Measurements from ENCODE around the gene SOX6. TPM values are rescaled to one million over a fixed set of nuclear protein-coding genes. Genes with fewer than 3 reads are reported as not detected.

Gene SOX6
- total and polyA plus RNA-seq, 4 donors: 26.6 to 51.6 (median 38.6) TPM

DNA sequence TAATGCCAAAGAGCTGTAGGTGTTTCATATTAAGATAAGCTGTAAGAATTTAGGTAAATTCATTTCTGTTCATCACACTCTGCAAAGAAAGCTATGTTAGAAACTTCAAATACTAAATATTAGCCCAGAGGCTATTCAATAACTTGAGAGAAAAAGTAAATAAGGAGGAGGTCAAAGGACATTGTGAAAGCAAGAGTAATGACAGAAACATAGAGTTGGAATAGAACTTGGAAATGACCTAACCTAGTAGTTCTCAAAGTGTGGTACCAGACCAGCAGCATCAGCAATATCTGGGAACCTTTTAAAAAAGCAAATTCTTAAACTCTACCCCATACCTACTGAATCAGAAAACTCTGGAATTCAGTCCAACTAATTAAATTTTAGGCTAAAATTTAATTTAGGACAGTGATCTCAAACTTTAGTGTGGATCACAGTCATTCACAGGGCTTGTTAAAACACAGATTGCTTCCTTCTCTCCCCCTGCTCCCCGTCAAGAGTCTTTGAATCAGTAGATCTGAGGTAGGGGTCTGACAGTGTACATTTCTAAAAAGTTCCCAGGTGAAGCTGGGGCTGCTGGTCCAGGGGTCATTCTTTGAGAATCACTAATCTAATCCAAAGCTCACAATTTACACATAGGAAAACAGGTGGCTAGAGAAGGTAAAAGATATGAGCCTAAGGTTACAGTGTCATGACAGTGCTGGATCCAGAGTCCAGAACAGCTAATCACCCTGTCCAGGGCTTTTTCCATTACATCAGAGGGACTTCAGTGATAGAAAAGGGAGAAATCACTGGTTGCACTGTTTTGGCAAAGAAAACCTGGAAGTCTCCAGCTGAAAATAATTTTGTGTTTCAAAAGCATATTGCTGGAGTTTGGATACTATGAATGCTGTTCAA is 241.1 kb downstream of the SOX6 start:
- peaks cover 3% of the 10 kb centered on the region for H3K4me1 ChIP-seq (ENCODE audit: control insufficient read depth, insufficient read depth, low read length)
- no peak for DNase-seq (ENCODE audit: low read depth in 4 of 6, low spot score in 6 of 6)
- H3K36me3 ChIP-seq (ENCODE audit: control insufficient read depth, insufficient read depth, low read length): no peaks in the 10 kb centered on the region
- H3K27me3 ChIP-seq (ENCODE audit: control insufficient read depth, insufficient read depth, low read length): no peaks in the 10 kb centered on the region
- no peak overlapping the region for H3K4me3 ChIP-seq (ENCODE audit: low read depth, low read length)
- no peak overlapping the region for H3K27ac ChIP-seq (ENCODE audit: low read depth, low read length)
- WGBS (ENCODE audit: insufficient coverage): no CpG with 5 or more reads among the region's 1 CpG
- no peaks in the 10 kb centered on the region for H3K9me3 ChIP-seq (ENCODE audit: control insufficient read depth, insufficient read depth, low read length)

- H3K27ac ChIP-seq (ENCODE audit: low read depth, low read length): no peak overlapping the region
- H3K4me3 ChIP-seq (ENCODE audit: low read depth, low read length): no peak overlapping the region
- H3K36me3 ChIP-seq (ENCODE audit: control insufficient read depth, insufficient read depth, low read length): no peaks in the 10 kb centered on the region
- H3K9me3 ChIP-seq (ENCODE audit: control insufficient read depth, insufficient read depth, low read length): no peaks in the 10 kb centered on the region
- no CpG with 5 or more reads among the region's 2 CpGs for WGBS (ENCODE audit: insufficient coverage)
- H3K27me3 ChIP-seq (ENCODE audit: control insufficient read depth, insufficient read depth, low read length): no peaks in the 10 kb centered on the region
- DNase-seq (ENCODE audit: low read depth in 4 of 6, low spot score in 6 of 6): no peak
- peaks cover 3% of the 10 kb centered on the region for H3K4me1 ChIP-seq (ENCODE audit: control insufficient read depth, insufficient read depth, low read length)
These were observed 241.9 kb downstream of the SOX6 start for GRCh38 chr11:16114431-16114830.

GRCh38 chr11:16111690-16112089 is 244.7 kb downstream of the SOX6 start:
- no peak overlapping the region for H3K27ac ChIP-seq (ENCODE audit: low read depth, low read length)
- H3K27me3 ChIP-seq (ENCODE audit: control insufficient read depth, insufficient read depth, low read length): no peaks in the 10 kb centered on the region
- no peak overlapping the region for H3K4me3 ChIP-seq (ENCODE audit: low read depth, low read length)
- no CpG with 5 or more reads among the region's 2 CpGs for WGBS (ENCODE audit: insufficient coverage)
- DNase-seq (ENCODE audit: low read depth in 4 of 6, low spot score in 6 of 6): peak in 2 of 6 donors; percentile 15 to 28
- no peaks in the 10 kb centered on the region for H3K9me3 ChIP-seq (ENCODE audit: control insufficient read depth, insufficient read depth, low read length)
- H3K4me1 ChIP-seq (ENCODE audit: control insufficient read depth, insufficient read depth, low read length): peaks cover 3% of the 10 kb centered on the region
- no peaks in the 10 kb centered on the region for H3K36me3 ChIP-seq (ENCODE audit: control insufficient read depth, insufficient read depth, low read length)

DNA sequence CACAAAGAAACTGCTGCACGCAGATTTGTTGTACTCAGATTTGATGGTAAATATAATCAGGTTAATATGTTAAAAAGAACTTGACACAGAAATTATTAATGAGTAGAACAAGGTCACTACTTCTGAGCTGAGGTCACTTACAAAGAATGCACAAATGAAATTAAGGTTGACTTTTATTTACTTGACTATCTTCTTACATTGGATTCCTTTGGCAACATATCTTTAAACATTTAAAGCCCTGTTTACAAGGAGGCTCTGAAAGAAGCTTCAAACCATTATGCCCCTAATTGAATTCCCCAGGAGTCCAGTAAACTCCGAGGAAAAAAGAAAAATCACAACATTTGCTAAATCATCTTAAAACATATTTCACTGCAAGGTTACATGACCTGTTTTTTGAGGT is 245.5 kb downstream of the SOX6 start:
- no CpG with 5 or more reads among the region's 2 CpGs for WGBS (ENCODE audit: insufficient coverage)
- Histone ChIP-seq H3K27ac (ENCODE audit: low read depth, low read length) (no peak overlapping the region), H3K4me3 (ENCODE audit: low read depth, low read length) (no peak overlapping the region)

GRCh38 chr11:16099343-16099900 is 256.9 kb downstream of the SOX6 start:
- Histone ChIP-seq H3K4me3 (ENCODE audit: low read depth, low read length) (no peak overlapping the region), H3K4me1 (ENCODE audit: control insufficient read depth, insufficient read depth, low read length) (no peaks in the 10 kb centered on the region), H3K27ac (ENCODE audit: low read depth, low read length) (no peak overlapping the region), H3K36me3 (ENCODE audit: control insufficient read depth, insufficient read depth, low read length) (no peaks in the 10 kb centered on the region), H3K27me3 (ENCODE audit: control insufficient read depth, insufficient read depth, low read length) (no peaks in the 10 kb centered on the region), H3K9me3 (ENCODE audit: control insufficient read depth, insufficient read depth, low read length) (no peaks in the 10 kb centered on the region)
- DNase-seq (ENCODE audit: low read depth in 4 of 6, low spot score in 6 of 6): no peak
- no CpG with 5 or more reads among the region's 2 CpGs for WGBS (ENCODE audit: insufficient coverage)

More for the DNA sequence above, 245.5 kb downstream of the SOX6 start:
- Histone ChIP-seq H3K4me1 (ENCODE audit: control insufficient read depth, insufficient read depth, low read length) (peaks cover 3% of the 10 kb centered on the region), H3K27me3 (ENCODE audit: control insufficient read depth, insufficient read depth, low read length) (no peaks in the 10 kb centered on the region), H3K9me3 (ENCODE audit: control insufficient read depth, insufficient read depth, low read length) (no peaks in the 10 kb centered on the region), H3K36me3 (ENCODE audit: control insufficient read depth, insufficient read depth, low read length) (no peaks in the 10 kb centered on the region)
- DNase-seq (ENCODE audit: low read depth in 4 of 6, low spot score in 6 of 6): peak in 1 of 6 donors; percentile 56

- Histone ChIP-seq H3K9me3 (ENCODE audit: control insufficient read depth, insufficient read depth, low read length) (no peaks in the 10 kb centered on the region), H3K27ac (ENCODE audit: low read depth, low read length) (no peak overlapping the region), H3K36me3 (ENCODE audit: control insufficient read depth, insufficient read depth, low read length) (no peaks in the 10 kb centered on the region), H3K27me3 (ENCODE audit: control insufficient read depth, insufficient read depth, low read length) (no peaks in the 10 kb centered on the region), H3K4me1 (ENCODE audit: control insufficient read depth, insufficient read depth, low read length) (no peaks in the 10 kb centered on the region), H3K4me3 (ENCODE audit: low read depth, low read length) (no peak overlapping the region)
- peak in 1 of 6 donors; percentile 58 for DNase-seq (ENCODE audit: low read depth in 4 of 6, low spot score in 6 of 6)
- WGBS (ENCODE audit: insufficient coverage): 88% methylated on average over 1 of the region's 3 CpGs
These were observed 257.7 kb downstream of the SOX6 start for GRCh38 chr11:16098526-16099205.

- H3K4me1 ChIP-seq (ENCODE audit: control insufficient read depth, insufficient read depth, low read length): no peaks in the 10 kb centered on the region
- DNase-seq (ENCODE audit: low read depth in 4 of 6, low spot score in 6 of 6): peak in 2 of 6 donors; percentile 17 to 44
- WGBS (ENCODE audit: insufficient coverage): 62% methylated on average over 2 of the region's 2 CpGs
- H3K27me3 ChIP-seq (ENCODE audit: control insufficient read depth, insufficient read depth, low read length): no peaks in the 10 kb centered on the region
- H3K4me3 ChIP-seq (ENCODE audit: low read depth, low read length): no peak overlapping the region
- H3K9me3 ChIP-seq (ENCODE audit: control insufficient read depth, insufficient read depth, low read length): no peaks in the 10 kb centered on the region
- H3K36me3 ChIP-seq (ENCODE audit: control insufficient read depth, insufficient read depth, low read length): no peaks in the 10 kb centered on the region
- no peak overlapping the region for H3K27ac ChIP-seq (ENCODE audit: low read depth, low read length)
These were observed 258.8 kb downstream of the SOX6 start for GRCh38 chr11:16097543-16097942.

DNA sequence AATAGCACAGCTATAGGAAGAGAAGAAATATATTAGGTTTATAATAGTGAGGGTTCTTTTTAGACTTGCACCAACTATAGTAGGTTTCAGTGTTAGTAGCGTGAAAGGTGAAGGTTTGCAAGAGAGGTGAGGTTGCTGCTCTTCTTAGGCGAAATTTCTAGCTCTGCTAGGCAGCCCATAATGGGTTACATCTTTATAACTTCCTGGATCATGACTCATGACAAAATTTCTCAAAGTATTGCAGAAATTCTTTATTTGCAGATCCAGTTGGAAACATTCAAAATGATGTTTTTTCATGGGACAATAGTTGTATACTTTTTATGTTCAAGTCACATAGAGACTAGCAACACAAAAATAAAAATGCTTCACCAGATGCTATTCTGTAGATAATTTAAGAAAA is 260.0 kb downstream of the SOX6 start:
- no peaks in the 10 kb centered on the region for H3K9me3 ChIP-seq (ENCODE audit: control insufficient read depth, insufficient read depth, low read length)
- no peak for DNase-seq (ENCODE audit: low read depth in 4 of 6, low spot score in 6 of 6)
- no CpG with 5 or more reads among the region's 2 CpGs for WGBS (ENCODE audit: insufficient coverage)
- H3K4me1 ChIP-seq (ENCODE audit: control insufficient read depth, insufficient read depth, low read length): no peaks in the 10 kb centered on the region
- H3K27ac ChIP-seq (ENCODE audit: low read depth, low read length): no peak overlapping the region
- no peaks in the 10 kb centered on the region for H3K27me3 ChIP-seq (ENCODE audit: control insufficient read depth, insufficient read depth, low read length)
- H3K4me3 ChIP-seq (ENCODE audit: low read depth, low read length): no peak overlapping the region
- H3K36me3 ChIP-seq (ENCODE audit: control insufficient read depth, insufficient read depth, low read length): no peaks in the 10 kb centered on the region

- DNase-seq (ENCODE audit: low read depth in 4 of 6, low spot score in 6 of 6): no peak
- no peak overlapping the region for H3K27ac ChIP-seq (ENCODE audit: low read depth, low read length)
- H3K36me3 ChIP-seq (ENCODE audit: control insufficient read depth, insufficient read depth, low read length): no peaks in the 10 kb centered on the region
- H3K27me3 ChIP-seq (ENCODE audit: control insufficient read depth, insufficient read depth, low read length): no peaks in the 10 kb centered on the region
- H3K4me3 ChIP-seq (ENCODE audit: low read depth, low read length): no peak overlapping the region
- H3K9me3 ChIP-seq (ENCODE audit: control insufficient read depth, insufficient read depth, low read length): no peaks in the 10 kb centered on the region
- H3K4me1 ChIP-seq (ENCODE audit: control insufficient read depth, insufficient read depth, low read length): no peaks in the 10 kb centered on the region
- WGBS (ENCODE audit: insufficient coverage): no CpG with 5 or more reads among the region's 1 CpG
These were observed 260.6 kb downstream of the SOX6 start for GRCh38 chr11:16095756-16096155.

Measured in spinal cord (tissue), 10 donors.